Measurements from ENCODE around the gene ERI3. TPM values are rescaled to one million over a fixed set of nuclear protein-coding genes. Genes with fewer than 3 reads are reported as not detected.

Gene ERI3
- total and polyA plus RNA-seq, 2 of the 13 experiments (the other 11 are each of a cell fraction or from before 2014, with no cell fraction given): 35.6 to 35.9 TPM

GRCh38 chr1:44273560-44274350 is 81.3 kb downstream of the ERI3 start (continued):
- TF ChIP-seq AHDC1 (CRISPR knock-in tag; IDR thresholded peaks at IDR 0.05; ENCODE audit: borderline replicate concordance) (no peak), ZNF280D (CRISPR knock-in tag; IDR thresholded peaks at IDR 0.05) (no peak), ZNF543 (CRISPR knock-in tag; IDR thresholded peaks at IDR 0.05) (no peak)
